K562 (cell line): ENCODE results near the gene LTO1. TPM values are rescaled to one million over a fixed set of nuclear protein-coding genes. Genes with fewer than 3 reads are reported as not detected.

Experiments
- ATAC-seq: fragments of 200-7000 bp; cut with Tn5 transposase; 3 replicates; pipeline ENCODE4 v1.9.1; 2020; ENCODE audit warnings: moderate library complexity
- BruUV-seq: library from RNA; stranded (reverse); fragments of 400-500 nt; replicated peaks from 2 replicates; lab custom pipeline; 2021; lab: Mats Ljungman, UMichigan
- CTCF ChIA-PET: fragments of 300-600 bp; formaldehyde crosslinking; extraction: SDS; loops from one replicate; lab custom pipeline; 2021; ENCODE audit warnings: low intra/inter-chr PET ratio; lab: Yijun Ruan, JAX
- POLR2A ChIA-PET: fragments of 300-600, 350-650 bp; sonication (Branson Sonifier 250); formaldehyde crosslinking; extraction: SDS; loops from one replicate; lab custom pipeline; 2021; ENCODE audit warnings: antibody characterized with exemption, inconsistent platforms; lab: Yijun Ruan, JAX
- DNase-seq, 4 experiments: peaks; one replicate each; pipeline versions ENCODE4 v3.0.0 to v3.0.0-alpha.2; 2011 to 2018; ENCODE audit warnings: low spot score in 3 of 4, mixed read lengths in 3 of 4; ENCODE audit errors: extremely low read depth in 1 of 4
- FAIRE-seq: peaks from 2 replicates; lab custom pipeline; 2011; peaks lifted over from hg19 to GRCh38; lab: Jason Lieb, UNC
- H2AFZ ChIP-seq: 2 replicates; pipeline ENCODE4 v1.6.0; 2011; ENCODE audit warnings: low read depth, low read length, control low read depth, inconsistent platforms
- H3K27ac ChIP-seq: fragments of 200-600 bp; 3 replicates; pipeline ENCODE4 v1.8.0; 2011; ENCODE audit warnings: low read depth, mild to moderate bottlenecking, control low read depth, inconsistent platforms, low read length, moderate library complexity, mixed read lengths; ENCODE audit errors: extremely low read depth
- H3K27me3 ChIP-seq, 2 experiments: fragments of 300-600 bp in 1 of 2; 2 replicates in 1 of 2; 3 replicates in 1 of 2; pipeline versions ENCODE4 v1.6.0 to v1.8.0; 2011; ENCODE audit warnings: inconsistent platforms in 2 of 2, low read length in 2 of 2, mild to moderate bottlenecking in 1 of 2, mixed read lengths in 1 of 2, moderate library complexity in 1 of 2; ENCODE audit not compliant: control insufficient read depth in 2 of 2, insufficient read depth in 2 of 2
- H3K36me3 ChIP-seq: fragments of 300-600 bp; 3 replicates; pipeline ENCODE4 v1.8.0; 2011; ENCODE audit warnings: mild to moderate bottlenecking, low read length, inconsistent platforms; ENCODE audit not compliant: control insufficient read depth, insufficient read depth
- H3K4me1 ChIP-seq, 2 experiments: fragments of 200-600 bp in 1 of 2; replicated peaks in 1 of 2; 2 replicates in 1 of 2; 3 replicates in 1 of 2; pipeline versions ENCODE4 v1.5.1 to v1.8.0; 2011; ENCODE audit warnings: inconsistent platforms in 2 of 2, low read length in 2 of 2, mild to moderate bottlenecking in 1 of 2, mixed read lengths in 1 of 2, moderate library complexity in 1 of 2; ENCODE audit not compliant: control insufficient read depth in 2 of 2, insufficient read depth in 2 of 2
- H3K4me2 ChIP-seq: 2 replicates; pipeline ENCODE4 v1.6.1; 2011; ENCODE audit warnings: low read length, control low read depth, inconsistent platforms, mixed read lengths; ENCODE audit not compliant: insufficient read depth
- H3K4me3 ChIP-seq: fragments of 200-600 bp; sonication (generic), shearing (Covaris generic); 2 replicates; pipeline ENCODE4 v1.5.1; 2016; ENCODE audit warnings: control low read depth, inconsistent platforms
- H3K79me2 ChIP-seq: fragments of 200-600 bp; 3 replicates; pipeline ENCODE4 v1.8.0; 2011; ENCODE audit warnings: low read length, inconsistent platforms; ENCODE audit not compliant: control insufficient read depth, insufficient read depth
- H3K9ac ChIP-seq, 2 experiments: 2 replicates each; pipeline versions ENCODE4 v1.6.0 to v1.6.1; 2011; ENCODE audit warnings: low read depth in 2 of 2, low read length in 2 of 2, control low read depth in 1 of 2, inconsistent platforms in 1 of 2, mild to moderate bottlenecking in 1 of 2, mixed read lengths in 1 of 2; ENCODE audit not compliant: insufficient read depth in 1 of 2
- H3K9me1 ChIP-seq: one replicate; pipeline ENCODE4 v1.6.0; 2011; ENCODE audit warnings: inconsistent platforms, mild to moderate bottlenecking, low read length, moderate library complexity; ENCODE audit not compliant: control insufficient read depth, insufficient read depth
- H3K9me3 ChIP-seq: replicated peaks from 2 replicates; pipeline ENCODE4 v1.5.1; 2011; ENCODE audit warnings: low read depth, low read length, inconsistent platforms; ENCODE audit not compliant: control insufficient read depth, insufficient read depth
- H4K20me1 ChIP-seq: replicated peaks from 2 replicates; pipeline ENCODE4 v1.6.1; 2011; ENCODE audit warnings: low read length, inconsistent platforms, mixed read lengths; ENCODE audit not compliant: control insufficient read depth, insufficient read depth
- ARID1B ChIP-seq: fragments of 450-650 bp; IDR thresholded peaks from 2 replicates; pipeline ENCODE4 v1.6.1; 2016; ENCODE audit warnings: antibody characterized with exemption, mild to moderate bottlenecking, inconsistent platforms
- HMG20B ChIP-seq: fragments of 250-450 bp; sonication (Bioruptor Pico); IDR thresholded peaks from 2 replicates; pipeline ENCODE4 v1.5.0; 2021; ENCODE audit warnings: mild to moderate bottlenecking
- MBD1 ChIP-seq: fragments of 250-450 bp; sonication (Bioruptor Pico); IDR thresholded peaks from 2 replicates; pipeline ENCODE4 v1.8.0; 2022; ENCODE audit warnings: inconsistent platforms
- MYC ChIP-seq, 2 experiments: fragments of 250-450 bp in 1 of 2; sonication (Bioruptor Pico) in 1 of 2; IDR thresholded peaks; 2 replicates each; pipeline versions ENCODE4 v1.5.1 to v1.6.1; 2012 to 2021; ENCODE audit warnings: low read depth in 2 of 2, borderline replicate concordance in 1 of 2, improper control_type of control experiment in 1 of 2, low read length in 1 of 2, mild to moderate bottlenecking in 1 of 2, moderate library complexity in 1 of 2
- PCBP1 ChIP-seq: fragments of 200-400 bp; formaldehyde crosslinking; IDR thresholded peaks from 2 replicates; pipeline ENCODE4 v1.6.1; 2018; ENCODE audit warnings: mild to moderate bottlenecking, low read depth, low read length; ENCODE audit not compliant: poor library complexity, severe bottlenecking
- POLR2AphosphoS5 ChIP-seq: IDR thresholded peaks from 2 replicates; pipeline ENCODE4 v1.6.1; 2011; ENCODE audit warnings: mild to moderate bottlenecking, low read depth, low read length, moderate library complexity; ENCODE audit not compliant: control insufficient read depth, insufficient read depth
- RBM15 ChIP-seq: fragments of 200-400 bp; formaldehyde crosslinking; IDR thresholded peaks from 2 replicates; pipeline ENCODE4 v1.6.1; 2018; ENCODE audit warnings: mild to moderate bottlenecking, low read length, moderate library complexity; ENCODE audit not compliant: insufficient read depth
- RNF2 ChIP-seq: sonication (generic); IDR thresholded peaks from 2 replicates; pipeline ENCODE4 v1.6.1; 2016
- SMAD4 ChIP-seq: fragments of 250-450 bp; sonication (Bioruptor Pico); conservative IDR thresholded peaks from 2 replicates; pipeline ENCODE4 v1.8.0; 2021; ENCODE audit warnings: inconsistent platforms, mild to moderate bottlenecking, moderate library complexity
- ZFP1 ChIP-seq: fragments of 450-650 bp; formaldehyde crosslinking; IDR thresholded peaks from 2 replicates; pipeline ENCODE4 v1.4.0; 2020; ENCODE audit warnings: mild to moderate bottlenecking, mixed read lengths
- ZFX ChIP-seq: sonication (generic); formaldehyde crosslinking; IDR thresholded peaks from 2 replicates; pipeline ENCODE4 v1.8.0; 2022; ENCODE audit warnings: mild to moderate bottlenecking, missing genetic modification reagents, moderate library complexity
- ZNF76 ChIP-seq: fragments of 250-450 bp; sonication (Bioruptor Pico); IDR thresholded peaks from 2 replicates; pipeline ENCODE4 v1.4.0; 2020; ENCODE audit warnings: mild to moderate bottlenecking, moderate library complexity, borderline replicate concordance
- WGBS: fragments of 100-300 bp; shearing (Covaris generic); methylation state at CpG from one replicate; pipeline ENCODE4 v1.1.6; 2016; ENCODE audit warnings: low coverage, mixed read lengths; ENCODE audit not compliant: insufficient coverage; ENCODE audit errors: missing lambda C conversion rate; 5-methylcytosine and 5-hydroxymethylcytosine counted together
- in situ Hi-C: fragments of 300-500 bp; cut with MboI; formaldehyde crosslinking; loops from 4 replicates; pipeline ENCODE4 v1.15.0; 2018; ENCODE audit warnings: inconsistent platforms, mixed read lengths
- intact Hi-C: fragments of 100-400 bp; cut with micrococcal nuclease; formaldehyde crosslinking; loops from 2 replicates; pipeline ENCODE4 v1.14.2; 2022
- polyA plus RNA-seq, 8 experiments: library from polyadenylated mRNA; depleted of rRNA in 4 of 8; stranded (reverse) in 5 of 8; unstranded in 3 of 8; fragments of >200 nt; fragmentation: Nextera tagmentation in 2 of 8; fragmentation: Illumina TruSeq in 1 of 8; extraction: Ambion mirVana in 2 of 8; extraction: Trizol in 1 of 8; gene quantifications; 2 replicates each; pipeline versions ENCODE4 v1.2.1 to v1.2.3, GENCODE V29; 2011 to 2014; ENCODE audit warnings: inconsistent platforms in 1 of 8, missing spikeins in 1 of 8
- total RNA-seq, 7 experiments: library from RNA; depleted of rRNA in 6 of 7; stranded (reverse); fragments of >200 nt in 6 of 7; fragmentation: Illumina TruSeq in 2 of 7; extraction: Trizol in 2 of 7; gene quantifications; 2 replicates each; pipeline versions ENCODE4 v1.2.1 to v1.2.3, GENCODE V29; 2011 to 2021; ENCODE audit warnings: low replicate concordance in 1 of 7

LTO1 gene
- total and polyA plus RNA-seq, 9 of the 15 experiments (the other 6 are each of a cell fraction or from before 2014, with no cell fraction given) = 2.6 to 43.4 (median 19.1) TPM

- ChIA-PET POLR2A (no interaction called here), CTCF (no interaction called here)
- Histone ChIP-seq H3K4me1 (peaks cover 2 to 32% of the 10 kb centered on the region in 2 experiments; a peak in 3 of 5 replicates), H3K27me3 (peaks cover 12 to 48% of the 10 kb centered on the region in 2 experiments; a peak in 3 of 5 replicates), H3K4me3 (no peak overlapping the region), H4K20me1 (0 out of 2 replicates have a peak, but pooled peaks cover 3% of the 10 kb centered on the region), H3K9ac (no peak overlapping the region), H3K4me2 (no peak overlapping the region), H3K27ac (no peak overlapping the region), H3K36me3 (no peaks in the 10 kb centered on the region), H3K9me3 (no peaks in the 10 kb centered on the region), H3K9me1 (no peaks in the 10 kb centered on the region), H3K79me2 (no peaks in the 10 kb centered on the region), H2AFZ (no peak overlapping the region)
- in situ Hi-C loops = no loop called here
- intact Hi-C loops = loop anchor here (5.0 kb wide), 1 partner anchor 95 kb away; no protein-coding TSS in a partner anchor
- no TSS peak for BruUV-seq
- DNase-seq (no peak), ATAC-seq (no peak), FAIRE-seq (no peak)
- TF ChIP-seq POLR2AphosphoS5 = no peak
- peak; percentile 27 for TF ChIP-seq PCBP1
- 39% methylated on average over 16 of the region's 35 CpGs for WGBS
These were observed 27.1 kb upstream of the LTO1 start for GRCh38 chr11:69702239-69702691.

- CTCF ChIA-PET = no interaction called here
- Histone ChIP-seq H3K4me3 (no peak overlapping the region), H3K27ac (no peak overlapping the region), H3K4me2 (no peak overlapping the region), H3K4me1 (peaks cover 2 to 28% of the 10 kb centered on the region in 2 experiments; a peak in 3 of 5 replicates), H3K9ac (peak overlapping the region in 1 of 2 experiments; percentile 30; a peak in 2 of 4 replicates), H3K9me3 (no peaks in the 10 kb centered on the region), H2AFZ (no peak overlapping the region), H4K20me1 (no peaks in the 10 kb centered on the region), H3K9me1 (no peaks in the 10 kb centered on the region), H3K36me3 (no peaks in the 10 kb centered on the region), H3K27me3 (peaks cover 18 to 44% of the 10 kb centered on the region in 2 experiments), H3K79me2 (no peaks in the 10 kb centered on the region)
- ATAC-seq (peak; percentile 93), DNase-seq (peak; percentile 76 to 85 (median 80)), FAIRE-seq (peak; percentile 80)
- in situ Hi-C loops (no loop called here), intact Hi-C loops (loop anchor here (5.0 kb wide), 1 partner anchor 97 kb away; no protein-coding TSS in a partner anchor)
- no TSS peak for BruUV-seq
- POLR2A ChIA-PET = interaction anchor here (0.9 kb wide), 1 partner anchor 47 kb away, joined by 3 read pairs; no protein-coding TSS in a partner anchor
- 17% methylated on average over 20 of the region's 20 CpGs for WGBS
- no peak for TF ChIP-seq MBD1 (CRISPR knock-in tag)
- TF ChIP-seq RBM15 = no peak
- peak; percentile 44; the same call in 1 of the 2 replicates for TF ChIP-seq MYC (IDR thresholded peaks at IDR 0.05; ENCODE audit: low read depth, low read length)
- TF ChIP-seq MYC (CRISPR knock-in tag; IDR thresholded peaks at IDR 0.05; ENCODE audit: borderline replicate concordance, low read depth) = no peak
- peak; percentile 59; the same call in 1 of the 2 replicates for TF ChIP-seq RNF2
- no peak for TF ChIP-seq ZNF76 (CRISPR knock-in tag)
- TF ChIP-seq ZFP1 (CRISPR knock-in tag) = no peak
- TF ChIP-seq HMG20B (CRISPR knock-in tag) = no peak
- TF ChIP-seq ZFX (CRISPR knock-in tag) = peak; percentile 26; the same call in 1 of the 2 replicates
- peak; percentile 62; the same call in 1 of the 2 replicates for TF ChIP-seq SMAD4
- peak; percentile 80 for TF ChIP-seq ARID1B
These were observed 25.4 kb upstream of the LTO1 start for GRCh38 chr11:69700278-69701140.
